ENCODE data around the gene SPG21. TPM values are rescaled to one million over a fixed set of nuclear protein-coding genes. Genes with fewer than 3 reads are reported as not detected.

The SPG21 gene
- total and polyA plus RNA-seq, 10 donors, result 48.9 to 101 (median 80.6) TPM

DNA sequence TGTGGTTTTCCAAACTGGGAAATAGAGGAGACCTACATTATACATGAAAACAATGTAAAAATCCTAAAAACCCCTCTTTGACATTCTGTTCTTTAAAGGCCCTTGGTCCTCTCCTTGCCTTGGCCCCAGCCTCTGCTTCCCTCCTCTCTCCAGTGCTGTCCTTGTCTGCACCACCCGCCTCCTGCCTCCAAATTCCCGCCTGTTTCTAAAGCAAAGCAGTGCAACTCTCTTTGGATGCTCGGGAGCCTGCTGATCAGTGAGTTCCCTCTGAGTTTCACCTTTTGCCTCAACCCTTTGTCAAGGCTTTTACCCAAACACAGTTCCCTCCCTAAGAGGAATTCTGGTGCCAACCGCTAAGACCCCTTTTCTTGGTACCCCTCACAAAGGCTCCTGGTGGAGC, 70.0 kb downstream of the SPG21 start:
- 90 to 97% (median 94%) methylated on average over 4 of the region's 4 CpGs for WGBS, 5 donors
- no peaks in the 10 kb centered on the region for H3K9me3 ChIP-seq
- intact Hi-C loops (cut with DNase I; ENCODE audit: low total_unique reads), result no loop called here
- H3K36me3 ChIP-seq, result peaks cover 0 to 41% (median 0%) of the 10 kb centered on the region in 6 donors
- no peak for DNase-seq
- H3K27ac ChIP-seq, result no peak overlapping the region
- H3K27me3 ChIP-seq (replicated peaks in 1 of 7), result no peaks in the 10 kb centered on the region
- peaks cover 0 to 27% (median 19%) of the 10 kb centered on the region in 6 donors for H3K4me1 ChIP-seq
- H3K4me3 ChIP-seq, result no peak overlapping the region
- TF ChIP-seq POLR2AphosphoS5 (IDR thresholded peaks at IDR 0.05) (no peak), POLR2A (IDR thresholded peaks at IDR 0.05) (no peak)
- TF ChIP-seq, protein P1, sequence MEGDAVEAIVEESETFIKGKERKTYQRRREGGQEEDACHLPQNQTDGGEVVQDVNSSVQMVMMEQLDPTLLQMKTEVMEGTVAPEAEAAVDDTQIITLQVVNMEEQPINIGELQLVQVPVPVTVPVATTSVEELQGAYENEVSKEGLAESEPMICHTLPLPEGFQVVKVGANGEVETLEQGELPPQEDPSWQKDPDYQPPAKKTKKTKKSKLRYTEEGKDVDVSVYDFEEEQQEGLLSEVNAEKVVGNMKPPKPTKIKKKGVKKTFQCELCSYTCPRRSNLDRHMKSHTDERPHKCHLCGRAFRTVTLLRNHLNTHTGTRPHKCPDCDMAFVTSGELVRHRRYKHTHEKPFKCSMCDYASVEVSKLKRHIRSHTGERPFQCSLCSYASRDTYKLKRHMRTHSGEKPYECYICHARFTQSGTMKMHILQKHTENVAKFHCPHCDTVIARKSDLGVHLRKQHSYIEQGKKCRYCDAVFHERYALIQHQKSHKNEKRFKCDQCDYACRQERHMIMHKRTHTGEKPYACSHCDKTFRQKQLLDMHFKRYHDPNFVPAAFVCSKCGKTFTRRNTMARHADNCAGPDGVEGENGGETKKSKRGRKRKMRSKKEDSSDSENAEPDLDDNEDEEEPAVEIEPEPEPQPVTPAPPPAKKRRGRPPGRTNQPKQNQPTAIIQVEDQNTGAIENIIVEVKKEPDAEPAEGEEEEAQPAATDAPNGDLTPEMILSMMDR (IDR thresholded peaks at IDR 0.05 in 8 of 11, conservative IDR thresholded peaks at IDR 0.05 in 3 of 11), result no peak

DNA sequence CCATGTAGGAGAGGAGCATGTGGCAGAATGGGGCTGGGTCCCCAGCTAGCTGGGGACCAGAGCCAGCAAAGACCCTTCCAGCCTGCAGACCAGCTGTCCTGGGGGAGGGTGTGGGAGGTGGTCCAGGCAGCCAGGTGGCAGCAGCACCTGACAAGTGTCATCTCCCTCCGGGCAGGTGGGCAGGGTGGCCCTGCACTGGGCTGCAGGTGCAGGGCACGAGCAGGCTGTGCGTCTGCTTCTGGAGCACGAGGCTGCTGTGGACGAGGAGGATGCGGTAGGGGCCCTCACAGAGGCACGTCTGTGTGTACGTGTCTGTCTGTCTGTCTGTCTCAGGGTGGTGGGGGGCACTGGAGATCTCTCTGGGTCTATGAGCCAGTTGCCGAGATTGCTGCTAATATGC, 72.5 kb downstream of the SPG21 start:
- H3K27me3 ChIP-seq (replicated peaks in 1 of 7), result no peaks in the 10 kb centered on the region
- H3K36me3 ChIP-seq, result peaks cover 0 to 22% (median 0%) of the 10 kb centered on the region in 6 donors
- H3K4me3 ChIP-seq, result no peak overlapping the region
- TF ChIP-seq, protein P1 (IDR thresholded peaks at IDR 0.05 in 8 of 11, conservative IDR thresholded peaks at IDR 0.05 in 3 of 11), result no peak
- TF ChIP-seq POLR2AphosphoS5 (IDR thresholded peaks at IDR 0.05), result peak in 1 of 3 donors; percentile 37
- H3K27ac ChIP-seq, result no peak overlapping the region
- 88 to 94% (median 90%) methylated on average over 9 of the region's 9 CpGs for WGBS, 5 donors
- intact Hi-C loops (cut with DNase I; ENCODE audit: low total_unique reads), result no loop called here
- H3K4me1 ChIP-seq, result peaks cover 0 to 48% (median 23%) of the 10 kb centered on the region in 6 donors
- DNase-seq, result no peak
- no peaks in the 10 kb centered on the region for H3K9me3 ChIP-seq

DNA sequence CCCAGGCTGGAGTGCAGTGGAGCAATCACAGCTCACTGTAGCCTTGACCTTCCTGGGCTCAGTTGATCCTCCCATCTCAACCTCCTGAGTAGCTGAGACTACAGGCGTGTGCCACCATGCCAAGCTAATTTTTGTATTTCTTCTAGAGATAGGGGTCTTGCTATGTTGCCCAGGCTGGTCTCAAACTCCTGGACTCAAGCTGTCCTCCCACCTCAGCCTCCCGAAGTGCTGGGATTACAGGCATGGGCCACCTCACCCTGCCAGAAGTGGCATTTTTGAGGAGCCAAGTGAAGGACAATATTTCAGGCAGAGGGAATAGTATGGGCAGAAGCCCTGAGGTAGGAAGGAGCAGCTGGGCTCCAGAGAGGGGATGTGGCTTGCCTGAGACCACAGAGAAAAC, 73.3 kb downstream of the SPG21 start:
- Histone ChIP-seq H3K4me3 (no peak overlapping the region), H3K27ac (peak overlapping the region in 2 of 8 donors; percentile 24 to 36), H3K36me3 (peaks cover 0 to 13% (median 0%) of the 10 kb centered on the region in 6 donors), H3K4me1 (peaks cover 2 to 56% (median 31%) of the 10 kb centered on the region in 6 donors), H3K27me3 (replicated peaks in 1 of 7) (peaks cover 0 to 7% (median 0%) of the 10 kb centered on the region in 7 donors), H3K9me3 (no peaks in the 10 kb centered on the region)
- intact Hi-C loops (cut with DNase I; ENCODE audit: low total_unique reads), result no loop called here
- TF ChIP-seq, protein P1 (IDR thresholded peaks at IDR 0.05 in 8 of 11, conservative IDR thresholded peaks at IDR 0.05 in 3 of 11), result no peak
- no peak for TF ChIP-seq POLR2A (IDR thresholded peaks at IDR 0.05)
- no peak for TF ChIP-seq POLR2AphosphoS5 (IDR thresholded peaks at IDR 0.05)
- no peak for DNase-seq
- WGBS, 5 donors, result 83 to 93% (median 93%) methylated on average over 2 of the region's 2 CpGs

DNA sequence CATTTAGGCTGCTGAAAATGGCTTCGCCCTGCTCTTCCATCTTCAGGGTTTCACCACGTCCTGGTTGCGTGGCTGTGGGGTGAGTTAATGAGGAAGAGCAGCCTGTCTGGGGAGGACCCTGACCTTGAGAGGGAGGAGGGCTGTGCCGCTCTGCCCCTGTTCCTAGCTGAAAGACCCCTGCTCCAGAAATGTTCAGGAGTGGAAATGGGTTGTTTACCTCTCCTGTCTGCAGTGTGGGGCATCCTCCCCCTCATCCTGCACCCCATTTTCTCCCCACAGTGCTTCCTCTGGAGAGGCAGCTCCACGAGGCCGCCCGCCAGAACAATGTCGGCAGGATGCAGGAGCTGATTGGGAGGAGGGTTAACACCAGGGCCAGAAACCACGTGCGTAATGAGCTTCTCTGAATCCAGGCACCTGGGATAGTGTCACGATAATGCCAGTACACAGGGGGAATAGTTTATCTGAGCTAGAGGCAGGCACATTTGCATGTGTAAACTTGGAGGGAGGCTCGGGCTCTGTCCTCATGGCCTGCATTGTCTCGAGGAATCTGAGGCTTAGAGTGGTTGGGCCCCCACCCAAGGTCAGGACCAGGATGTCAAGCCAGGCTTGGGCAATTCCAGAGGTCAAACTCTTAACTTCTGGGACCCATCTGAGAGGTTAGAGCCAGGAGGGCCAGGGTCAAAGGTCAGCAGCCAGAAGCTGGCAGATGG, 74.0 kb downstream of the SPG21 start:
- intact Hi-C loops (cut with DNase I; ENCODE audit: low total_unique reads), result no loop called here
- no peaks in the 10 kb centered on the region for H3K9me3 ChIP-seq
- no peak for DNase-seq
- peak overlapping the region in 1 of 8 donors; percentile 77 for H3K4me3 ChIP-seq
- H3K4me1 ChIP-seq, result peaks cover 4 to 63% (median 37%) of the 10 kb centered on the region in 6 donors
- H3K36me3 ChIP-seq, result peaks cover 0 to 13% (median 0%) of the 10 kb centered on the region in 6 donors
- H3K27ac ChIP-seq, result peak overlapping the region in 5 of 8 donors; percentile 5 to 40 (median 28)
- TF ChIP-seq POLR2AphosphoS5 (IDR thresholded peaks at IDR 0.05) (no peak), POLR2A (IDR thresholded peaks at IDR 0.05) (no peak)
- TF ChIP-seq, protein P1 (IDR thresholded peaks at IDR 0.05 in 8 of 11, conservative IDR thresholded peaks at IDR 0.05 in 3 of 11), result no peak
- H3K27me3 ChIP-seq (replicated peaks in 1 of 7), result peaks cover 0 to 11% (median 0%) of the 10 kb centered on the region in 7 donors
- WGBS, 5 donors, result 48 to 61% (median 51%) methylated on average over 11 to 13 of the region's 13 CpGs
